ENCODE measurements around the gene TBC1D5. TPM values are rescaled to one million over a fixed set of nuclear protein-coding genes. Genes with fewer than 3 reads are reported as not detected.
"Not testable (repeated sequence)": the region's sequence is repeated elsewhere in the genome, so short reads cannot be mapped to it uniquely, and the experiment has no call there.

The TBC1D5 gene
- total and polyA plus RNA-seq, 2 experiments from 2014 or later, result 31.0 to 69.9 TPM

DNA sequence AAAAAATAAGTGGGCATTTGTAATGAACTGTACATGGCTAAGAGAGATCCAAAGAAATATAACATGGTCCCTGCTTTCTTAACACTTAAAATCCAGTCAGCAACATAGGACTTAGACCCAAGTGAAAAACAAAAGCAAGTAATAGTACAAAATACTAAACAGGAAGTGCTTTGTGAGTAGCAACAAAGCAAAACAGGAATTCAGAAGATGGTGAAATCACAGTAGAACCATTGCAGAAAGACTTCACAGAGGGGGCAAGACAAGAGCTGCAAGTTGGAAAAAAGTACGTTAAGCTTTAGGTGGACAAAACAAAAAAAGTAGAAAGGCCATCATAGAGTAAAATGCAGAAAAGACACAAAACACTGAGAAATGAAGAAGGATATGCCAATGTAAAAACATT, 116.0 kb downstream of the TBC1D5 start:
- no peaks in the 10 kb centered on the region for H3K9me3 ChIP-seq (ENCODE audit: low read depth)
- in situ Hi-C loops (cut with MboI), result no loop called here
- no peak for DNase-seq
- no peaks in the 10 kb centered on the region for H4K20me1 ChIP-seq (ENCODE audit: insufficient read depth)
- 0 out of 2 replicates have a peak, but pooled peaks cover under 1% of the 10 kb centered on the region for H3F3A ChIP-seq (ENCODE audit: insufficient read depth)
- no peaks in the 10 kb centered on the region for H3K27me3 ChIP-seq (replicated peaks; ENCODE audit: insufficient read depth)
- no peaks in the 10 kb centered on the region for H3K36me3 ChIP-seq (ENCODE audit: low read depth)
- 100% methylated on average over 1 of the region's 1 CpG for WGBS, 2 experiments (ENCODE audit: low coverage in 1 of 2, low lambda C conversion rate in 2 of 2, missing lambda C conversion rate in 2 of 2)
- H3K27ac ChIP-seq, result no peak overlapping the region
- no peak overlapping the region for H3K4me3 ChIP-seq
- no peak overlapping the region for H3K4me2 ChIP-seq (ENCODE audit: unreplicated experiment)
- H3K9me2 ChIP-seq (ENCODE audit: insufficient read depth), result no peaks in the 10 kb centered on the region
- no peak overlapping the region for H2AFZ ChIP-seq
- TF ChIP-seq EZH2 (IDR thresholded peaks at IDR 0.05; ENCODE audit: insufficient read depth, poor library complexity, severe bottlenecking), result no peak
- TF ChIP-seq EZH2phosphoT487 (IDR thresholded peaks at IDR 0.05; ENCODE audit: insufficient read depth, low read depth), result no peak
- H3K9ac ChIP-seq, result no peak overlapping the region
- H3K4me1 ChIP-seq (ENCODE audit: insufficient read depth), result peaks cover 7% of the 10 kb centered on the region; the same call in 1 of the 2 replicates
- H3K79me2 ChIP-seq (ENCODE audit: insufficient read depth), result peaks cover 20% of the 10 kb centered on the region; the same call in 1 of the 2 replicates

DNA sequence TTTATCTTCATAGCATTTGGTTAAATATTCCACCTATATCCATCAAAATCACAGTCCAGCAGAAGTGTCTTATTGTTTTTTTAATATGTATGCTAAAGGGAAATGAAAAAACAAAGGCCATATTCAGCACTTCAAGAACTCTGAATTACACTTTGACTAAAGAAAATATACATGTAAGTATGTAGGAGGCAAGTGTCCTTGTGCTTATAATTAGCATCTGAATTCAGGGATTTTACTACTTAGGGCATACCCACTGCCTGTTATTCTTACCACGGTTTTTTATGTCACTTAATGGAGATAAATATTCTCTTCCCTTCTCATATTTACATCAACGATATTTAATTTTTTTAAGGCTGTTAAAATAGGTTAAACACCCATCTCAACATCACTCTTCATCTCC, 117.3 kb downstream of the TBC1D5 start:
- TF ChIP-seq EZH2phosphoT487 (IDR thresholded peaks at IDR 0.05; ENCODE audit: insufficient read depth, low read depth) (no peak), EZH2 (IDR thresholded peaks at IDR 0.05; ENCODE audit: insufficient read depth, poor library complexity, severe bottlenecking) (no peak)
- WGBS, 2 experiments (ENCODE audit: low coverage in 1 of 2, low lambda C conversion rate in 2 of 2, missing lambda C conversion rate in 2 of 2), result 37 to 42% methylated on average over 2 of the region's 2 CpGs

DNA sequence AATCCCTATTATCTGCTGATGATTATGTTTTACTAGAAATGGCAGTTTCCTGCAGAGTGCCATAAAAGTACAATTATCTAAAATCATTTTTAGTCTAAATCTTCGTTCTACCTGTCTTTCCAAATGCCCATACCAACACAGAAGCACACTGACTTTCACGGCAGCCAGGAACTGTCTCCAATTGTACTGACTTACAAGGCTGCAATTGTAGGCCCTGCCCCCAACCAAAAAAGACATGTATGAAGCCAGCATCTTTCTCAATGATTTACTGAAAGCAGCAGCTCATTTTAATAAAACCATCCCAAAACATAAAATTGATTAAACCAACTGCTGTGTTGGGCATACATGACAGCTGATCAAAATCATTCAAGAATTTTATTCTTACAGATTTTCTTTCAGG, 119.0 kb downstream of the TBC1D5 start:
- Histone ChIP-seq H3K27ac (no peak overlapping the region), H3F3A (ENCODE audit: insufficient read depth) (no peaks in the 10 kb centered on the region), H3K4me1 (ENCODE audit: insufficient read depth) (no peaks in the 10 kb centered on the region), H3K9me3 (ENCODE audit: low read depth) (no peaks in the 10 kb centered on the region), H3K9ac (no peak overlapping the region), H3K4me3 (no peak overlapping the region), H3K27me3 (replicated peaks; ENCODE audit: insufficient read depth) (no peaks in the 10 kb centered on the region), H3K9me2 (ENCODE audit: insufficient read depth) (no peaks in the 10 kb centered on the region), H3K36me3 (ENCODE audit: low read depth) (no peaks in the 10 kb centered on the region), H4K20me1 (ENCODE audit: insufficient read depth) (no peaks in the 10 kb centered on the region), H2AFZ (no peak overlapping the region), H3K4me2 (ENCODE audit: unreplicated experiment) (no peak overlapping the region), H3K79me2 (ENCODE audit: insufficient read depth) (peaks cover 20% of the 10 kb centered on the region; the same call in 1 of the 2 replicates)
- WGBS, 2 experiments (ENCODE audit: low coverage in 1 of 2, low lambda C conversion rate in 2 of 2, missing lambda C conversion rate in 2 of 2), result 94 to 98% methylated on average over 2 of the region's 2 CpGs
- no peak for TF ChIP-seq EZH2phosphoT487 (IDR thresholded peaks at IDR 0.05; ENCODE audit: insufficient read depth, low read depth)
- in situ Hi-C loops (cut with MboI), result no loop called here
- no peak for DNase-seq

More for the DNA sequence above, 117.3 kb downstream of the TBC1D5 start:
- no peak overlapping the region for H2AFZ ChIP-seq
- H3K27ac ChIP-seq, result no peak overlapping the region
- H3K27me3 ChIP-seq (replicated peaks; ENCODE audit: insufficient read depth), result no peaks in the 10 kb centered on the region
- no peak overlapping the region for H3K4me2 ChIP-seq (ENCODE audit: unreplicated experiment)
- no peaks in the 10 kb centered on the region for H3K36me3 ChIP-seq (ENCODE audit: low read depth)
- no peaks in the 10 kb centered on the region for H3K9me2 ChIP-seq (ENCODE audit: insufficient read depth)
- no peaks in the 10 kb centered on the region for H3K9me3 ChIP-seq (ENCODE audit: low read depth)
- peaks cover 7% of the 10 kb centered on the region; the same call in 1 of the 2 replicates for H3K4me1 ChIP-seq (ENCODE audit: insufficient read depth)
- no peaks in the 10 kb centered on the region for H3F3A ChIP-seq (ENCODE audit: insufficient read depth)
- in situ Hi-C loops (cut with MboI), result no loop called here
- peaks cover 20% of the 10 kb centered on the region; the same call in 1 of the 2 replicates for H3K79me2 ChIP-seq (ENCODE audit: insufficient read depth)
- H3K9ac ChIP-seq, result no peak overlapping the region
- DNase-seq, result no peak
- H4K20me1 ChIP-seq (ENCODE audit: insufficient read depth), result no peaks in the 10 kb centered on the region
- no peak overlapping the region for H3K4me3 ChIP-seq

DNA sequence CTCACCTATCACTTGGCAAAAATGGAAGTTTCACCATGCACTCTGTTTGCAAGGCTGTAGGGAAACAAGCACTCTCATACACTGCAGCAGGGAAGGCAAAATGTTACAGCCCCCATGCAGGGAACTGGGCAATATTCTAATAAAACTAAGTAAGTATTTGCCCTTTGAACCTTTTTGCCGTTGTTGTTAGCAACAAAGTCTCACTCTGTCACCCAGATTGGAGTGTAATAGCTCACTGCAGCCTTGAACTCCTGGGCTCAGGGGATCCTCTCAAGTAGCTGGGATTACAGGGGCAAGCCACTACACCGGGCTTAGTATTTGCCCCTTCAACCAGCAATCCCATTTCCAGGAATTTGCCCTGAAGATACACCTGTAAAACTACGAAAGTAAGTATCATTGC, 122.5 kb downstream of the TBC1D5 start:
- H3K9me2 ChIP-seq (ENCODE audit: insufficient read depth), result no peaks in the 10 kb centered on the region; the same call in 1 of the 2 replicates
- H3K27me3 ChIP-seq (replicated peaks; ENCODE audit: insufficient read depth), result no peaks in the 10 kb centered on the region
- H3K9me3 ChIP-seq (ENCODE audit: low read depth), result no peaks in the 10 kb centered on the region
- TF ChIP-seq EZH2phosphoT487 (IDR thresholded peaks at IDR 0.05; ENCODE audit: insufficient read depth, low read depth) (no peak), EZH2 (IDR thresholded peaks at IDR 0.05; ENCODE audit: insufficient read depth, poor library complexity, severe bottlenecking) (no peak)
- no peaks in the 10 kb centered on the region for H4K20me1 ChIP-seq (ENCODE audit: insufficient read depth)
- in situ Hi-C loops (cut with MboI), result no loop called here
- no peaks in the 10 kb centered on the region for H3F3A ChIP-seq (ENCODE audit: insufficient read depth)
- H3K9ac ChIP-seq, result no peak overlapping the region
- 0 out of 2 replicates have a peak, but pooled peaks cover 4% of the 10 kb centered on the region for H3K79me2 ChIP-seq (ENCODE audit: insufficient read depth)
- no peaks in the 10 kb centered on the region for H3K4me1 ChIP-seq (ENCODE audit: insufficient read depth)
- WGBS, 2 experiments (ENCODE audit: low coverage in 1 of 2, low lambda C conversion rate in 2 of 2, missing lambda C conversion rate in 2 of 2), result 80 to 87% methylated on average over 3 of the region's 3 CpGs
- no peak overlapping the region for H3K4me2 ChIP-seq (ENCODE audit: unreplicated experiment)
- H3K27ac ChIP-seq, result no peak overlapping the region
- H2AFZ ChIP-seq, result no peak overlapping the region
- no peak for DNase-seq
- no peak overlapping the region for H3K4me3 ChIP-seq
- H3K36me3 ChIP-seq (ENCODE audit: low read depth), result no peaks in the 10 kb centered on the region

DNA sequence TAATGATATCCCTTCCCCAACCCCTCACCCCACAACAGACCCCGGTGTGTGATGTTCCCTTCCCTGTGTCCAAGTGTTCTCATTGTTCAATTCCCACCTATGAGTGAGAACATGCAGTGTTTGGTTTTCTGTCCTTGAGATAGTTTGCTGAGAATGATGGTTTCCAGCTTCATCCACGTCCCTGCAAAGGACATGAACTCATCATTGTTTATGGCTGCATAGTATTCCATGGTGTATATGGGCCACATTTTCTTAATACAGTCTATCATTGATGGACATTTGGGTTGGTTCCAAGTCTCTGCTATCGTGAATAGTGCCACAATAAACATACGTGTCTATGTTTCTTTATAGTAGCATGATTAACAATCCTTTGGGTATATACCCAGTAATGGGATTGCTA, 129.4 kb downstream of the TBC1D5 start:
- DNase-seq; H3K9me3 ChIP-seq (ENCODE audit: low read depth); H3K4me3 ChIP-seq; H3K79me2 ChIP-seq (ENCODE audit: insufficient read depth); H3K27me3 ChIP-seq (replicated peaks; ENCODE audit: insufficient read depth); H4K20me1 ChIP-seq (ENCODE audit: insufficient read depth); H2AFZ ChIP-seq; in situ Hi-C loops (cut with MboI); H3K9ac ChIP-seq; H3K36me3 ChIP-seq (ENCODE audit: low read depth); H3K27ac ChIP-seq; H3F3A ChIP-seq (ENCODE audit: insufficient read depth); H3K9me2 ChIP-seq (ENCODE audit: insufficient read depth); H3K4me2 ChIP-seq (ENCODE audit: unreplicated experiment); H3K4me1 ChIP-seq (ENCODE audit: insufficient read depth): not testable (repeated sequence)
- 96 to 97% methylated on average over 4 of the region's 4 CpGs for WGBS, 2 experiments (ENCODE audit: low coverage in 1 of 2, low lambda C conversion rate in 2 of 2, missing lambda C conversion rate in 2 of 2)

All from GM23248 (cell line).